Mucosa of descending colon (tissue), 3 donors: ENCODE results near the gene NID1. TPM values are rescaled to one million over a fixed set of nuclear protein-coding genes. Genes with fewer than 3 reads are reported as not detected.

ENCODE experiments used
- ATAC-seq: fragments of 200-7000 bp; cut with Tn5 transposase; one replicate; pipeline ENCODE4 v1.9.1; 2020; ENCODE audit warnings: mild to moderate bottlenecking, moderate library complexity
- DNase-seq, 3 donors: peaks; one replicate each; pipeline ENCODE4 v3.0.0-alpha.2; 2020
- H3K36me3 ChIP-seq: fragments of 200-600 bp; one replicate; pipeline ENCODE4 v1.8.0; 2021; ENCODE audit warnings: low read depth, mild to moderate bottlenecking
- H3K4me1 ChIP-seq: fragments of 200-600 bp; one replicate; pipeline ENCODE4 v1.8.0; 2021; ENCODE audit warnings: low read depth, mild to moderate bottlenecking
- H3K4me3 ChIP-seq: fragments of 200-600 bp; one replicate; pipeline ENCODE4 v1.8.0; 2021; ENCODE audit warnings: mild to moderate bottlenecking
- H3K9me3 ChIP-seq: fragments of 200-600 bp; one replicate; pipeline ENCODE4 v1.8.0; 2021; ENCODE audit warnings: mild to moderate bottlenecking
- CTCF ChIP-seq: fragments of 200-600 bp; IDR thresholded peaks from one replicate; pipeline ENCODE4 v1.8.0; 2022; ENCODE audit warnings: antibody characterized with exemption, mild to moderate bottlenecking
- intact Hi-C, 2 donors: fragments of 100-400 bp; cut with DNase I in 1 of 2; cut with micrococcal nuclease in 1 of 2; formaldehyde crosslinking; loops; one replicate each; pipeline versions ENCODE4 v1.11.0 to v1.11.1; 2022; cut with DNase I, micrococcal nuclease
- total RNA-seq, 3 donors: library from RNA; stranded (reverse); fragmentation: NEBNext Ultra II Directional in 2 of 3; extraction: Animal tissue kit (Norgen Biotek cat#: 25700) in 2 of 3; gene quantifications; one replicate each; pipeline versions ENCODE4 v1.2.1 to v1.2.4, GENCODE V29; 2021 to 2023
- donor health status: DM: no; HTN: no; CAD: no; lungs with moderate emphysema.
- donor health status: DM: no; HTN: no; CAD: no.
- donor health status: DM: no; HTN: yes; CAD: no.

NID1 gene
- total RNA-seq, 3 donors from 2014 or later: 7.2 to 118 (median 36.7) TPM

- ATAC-seq (no peak), DNase-seq (no peak)
- intact Hi-C loops: no loop called here
- H3K4me1 ChIP-seq: peaks cover 5% of the 10 kb centered on the region
- no peak for TF ChIP-seq CTCF
- no peaks in the 10 kb centered on the region for H3K9me3 ChIP-seq
- H3K4me3 ChIP-seq: no peak overlapping the region
- no peaks in the 10 kb centered on the region for H3K36me3 ChIP-seq
Measured at GRCh38 chr1:235933017-235933765, 131.7 kb downstream of the NID1 start.

GRCh38 chr1:235932090-235932510, 132.8 kb downstream of the NID1 start:
- Histone ChIP-seq H3K4me3 (no peak overlapping the region), H3K36me3 (no peaks in the 10 kb centered on the region), H3K4me1 (peaks cover 5% of the 10 kb centered on the region), H3K9me3 (no peaks in the 10 kb centered on the region)
- DNase-seq (peak; percentile 36 to 74 (median 59)), ATAC-seq (peak; percentile 90)
- TF ChIP-seq CTCF: no peak
- intact Hi-C loops: no loop called here

- H3K9me3 ChIP-seq: no peaks in the 10 kb centered on the region
- ATAC-seq: peak; percentile 52
- peaks cover 5% of the 10 kb centered on the region for H3K4me1 ChIP-seq
- intact Hi-C loops: no loop called here
- DNase-seq: no peak
- no peaks in the 10 kb centered on the region for H3K36me3 ChIP-seq
- H3K4me3 ChIP-seq: no peak overlapping the region
- no peak for TF ChIP-seq CTCF
Measured at GRCh38 chr1:235931171-235931738, 133.6 kb downstream of the NID1 start.

GRCh38 chr1:235930543-235930942, 134.3 kb downstream of the NID1 start:
- ATAC-seq (no peak), DNase-seq (no peak)
- no peak for TF ChIP-seq CTCF
- peaks cover 5% of the 10 kb centered on the region for H3K4me1 ChIP-seq
- no peaks in the 10 kb centered on the region for H3K36me3 ChIP-seq
- no peaks in the 10 kb centered on the region for H3K9me3 ChIP-seq
- no peak overlapping the region for H3K4me3 ChIP-seq
- intact Hi-C loops: no loop called here

GRCh38 chr1:235929216-235929615, 135.7 kb downstream of the NID1 start:
- Histone ChIP-seq H3K4me3 (no peak overlapping the region), H3K4me1 (peaks cover 5% of the 10 kb centered on the region), H3K36me3 (no peaks in the 10 kb centered on the region), H3K9me3 (no peaks in the 10 kb centered on the region)
- ATAC-seq (no peak), DNase-seq (no peak)
- intact Hi-C loops: no loop called here
- TF ChIP-seq CTCF: no peak
